Endothelial cell of umbilical vein (primary cell): ENCODE measurements around the gene CCDC190.

ENCODE experiments used
- CTCF ChIP-seq, 2 donors: IDR thresholded peaks; 1 replicate in 1 of 2; 2 replicates in 1 of 2; pipeline ENCODE4 v1.5.1; 2011; ENCODE audit warnings: low read length in 2 of 2, mild to moderate bottlenecking in 2 of 2, moderate library complexity in 2 of 2, control low read depth in 1 of 2, inconsistent platforms in 1 of 2, low read depth in 1 of 2; ENCODE audit not compliant: insufficient read depth in 1 of 2; ENCODE audit errors: extremely low read depth in 1 of 2
- EZH2 ChIP-seq: IDR thresholded peaks from 2 replicates; pipeline ENCODE4 v1.6.1; 2012; ENCODE audit warnings: borderline replicate concordance, low read depth, mild to moderate bottlenecking, moderate library complexity, low read length, inconsistent platforms; ENCODE audit not compliant: severe bottlenecking
- POLR2A ChIP-seq: IDR thresholded peaks from 2 replicates; pipeline ENCODE4 v1.6.1; 2012; ENCODE audit warnings: low read depth, mild to moderate bottlenecking, control low read depth, low read length
- POLR2AphosphoS5 ChIP-seq: IDR thresholded peaks from 2 replicates; pipeline ENCODE4 v1.6.1; 2012; ENCODE audit warnings: low read depth, mild to moderate bottlenecking, control low read depth, low read length, moderate library complexity; ENCODE audit not compliant: insufficient read depth

- TF ChIP-seq POLR2A (no peak), CTCF (IDR thresholded peaks at IDR 0.05; ENCODE audit: extremely low read depth in 1 of 2, insufficient read depth in 1 of 2, low read depth in 1 of 2, low read length in 2 of 2) (no peak), EZH2 (no peak), POLR2AphosphoS5 (no peak)
Measured at GRCh38 chr1:162861625-162862024, 650 bp upstream of the CCDC190 start.
